ENCODE data around the gene ASXL1. TPM values are rescaled to one million over a fixed set of nuclear protein-coding genes. Genes with fewer than 3 reads are reported as not detected.

ASXL1 gene
- total and polyA plus RNA-seq, 2 experiments from 2014 or later, result 10.4 to 29.0 TPM

DNA sequence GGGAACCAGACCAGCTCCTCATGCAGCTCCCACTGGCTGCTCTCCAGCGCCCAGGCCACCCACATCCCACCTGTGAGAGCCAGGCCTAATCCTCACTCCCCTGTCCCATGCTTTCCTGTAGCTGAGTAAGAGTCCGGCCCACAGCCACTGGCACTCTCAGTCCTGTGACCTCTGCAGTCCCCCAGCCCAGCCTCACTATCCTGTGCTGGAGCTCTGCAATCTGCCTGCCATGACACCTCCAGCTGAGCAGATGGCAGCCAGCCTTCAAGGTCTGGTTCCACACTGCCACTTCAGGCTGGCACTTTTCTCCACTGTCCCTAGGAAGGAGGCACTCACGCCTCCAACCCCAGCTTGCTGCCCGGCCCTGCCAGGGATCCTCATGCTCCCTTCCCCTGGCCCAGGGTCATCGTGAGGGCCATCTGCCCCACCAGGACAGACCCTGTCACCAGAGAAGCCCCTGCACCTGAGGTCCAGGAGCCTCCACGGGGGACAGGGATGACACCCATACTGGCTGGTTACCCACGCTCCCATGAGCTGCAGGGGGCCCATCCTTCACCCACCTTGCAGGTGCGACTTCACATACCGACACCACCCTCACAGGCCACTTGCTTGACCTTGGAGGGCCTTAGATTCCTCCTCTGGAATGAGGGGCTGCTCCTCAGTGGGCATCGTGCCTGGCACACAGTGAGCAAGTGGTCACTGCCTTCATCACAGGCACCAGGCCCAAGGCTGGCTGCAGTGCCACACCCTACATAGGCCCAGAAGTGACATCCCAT, 100.1 kb downstream of the ASXL1 start (continued):
- TF ChIP-seq, protein P1, sequence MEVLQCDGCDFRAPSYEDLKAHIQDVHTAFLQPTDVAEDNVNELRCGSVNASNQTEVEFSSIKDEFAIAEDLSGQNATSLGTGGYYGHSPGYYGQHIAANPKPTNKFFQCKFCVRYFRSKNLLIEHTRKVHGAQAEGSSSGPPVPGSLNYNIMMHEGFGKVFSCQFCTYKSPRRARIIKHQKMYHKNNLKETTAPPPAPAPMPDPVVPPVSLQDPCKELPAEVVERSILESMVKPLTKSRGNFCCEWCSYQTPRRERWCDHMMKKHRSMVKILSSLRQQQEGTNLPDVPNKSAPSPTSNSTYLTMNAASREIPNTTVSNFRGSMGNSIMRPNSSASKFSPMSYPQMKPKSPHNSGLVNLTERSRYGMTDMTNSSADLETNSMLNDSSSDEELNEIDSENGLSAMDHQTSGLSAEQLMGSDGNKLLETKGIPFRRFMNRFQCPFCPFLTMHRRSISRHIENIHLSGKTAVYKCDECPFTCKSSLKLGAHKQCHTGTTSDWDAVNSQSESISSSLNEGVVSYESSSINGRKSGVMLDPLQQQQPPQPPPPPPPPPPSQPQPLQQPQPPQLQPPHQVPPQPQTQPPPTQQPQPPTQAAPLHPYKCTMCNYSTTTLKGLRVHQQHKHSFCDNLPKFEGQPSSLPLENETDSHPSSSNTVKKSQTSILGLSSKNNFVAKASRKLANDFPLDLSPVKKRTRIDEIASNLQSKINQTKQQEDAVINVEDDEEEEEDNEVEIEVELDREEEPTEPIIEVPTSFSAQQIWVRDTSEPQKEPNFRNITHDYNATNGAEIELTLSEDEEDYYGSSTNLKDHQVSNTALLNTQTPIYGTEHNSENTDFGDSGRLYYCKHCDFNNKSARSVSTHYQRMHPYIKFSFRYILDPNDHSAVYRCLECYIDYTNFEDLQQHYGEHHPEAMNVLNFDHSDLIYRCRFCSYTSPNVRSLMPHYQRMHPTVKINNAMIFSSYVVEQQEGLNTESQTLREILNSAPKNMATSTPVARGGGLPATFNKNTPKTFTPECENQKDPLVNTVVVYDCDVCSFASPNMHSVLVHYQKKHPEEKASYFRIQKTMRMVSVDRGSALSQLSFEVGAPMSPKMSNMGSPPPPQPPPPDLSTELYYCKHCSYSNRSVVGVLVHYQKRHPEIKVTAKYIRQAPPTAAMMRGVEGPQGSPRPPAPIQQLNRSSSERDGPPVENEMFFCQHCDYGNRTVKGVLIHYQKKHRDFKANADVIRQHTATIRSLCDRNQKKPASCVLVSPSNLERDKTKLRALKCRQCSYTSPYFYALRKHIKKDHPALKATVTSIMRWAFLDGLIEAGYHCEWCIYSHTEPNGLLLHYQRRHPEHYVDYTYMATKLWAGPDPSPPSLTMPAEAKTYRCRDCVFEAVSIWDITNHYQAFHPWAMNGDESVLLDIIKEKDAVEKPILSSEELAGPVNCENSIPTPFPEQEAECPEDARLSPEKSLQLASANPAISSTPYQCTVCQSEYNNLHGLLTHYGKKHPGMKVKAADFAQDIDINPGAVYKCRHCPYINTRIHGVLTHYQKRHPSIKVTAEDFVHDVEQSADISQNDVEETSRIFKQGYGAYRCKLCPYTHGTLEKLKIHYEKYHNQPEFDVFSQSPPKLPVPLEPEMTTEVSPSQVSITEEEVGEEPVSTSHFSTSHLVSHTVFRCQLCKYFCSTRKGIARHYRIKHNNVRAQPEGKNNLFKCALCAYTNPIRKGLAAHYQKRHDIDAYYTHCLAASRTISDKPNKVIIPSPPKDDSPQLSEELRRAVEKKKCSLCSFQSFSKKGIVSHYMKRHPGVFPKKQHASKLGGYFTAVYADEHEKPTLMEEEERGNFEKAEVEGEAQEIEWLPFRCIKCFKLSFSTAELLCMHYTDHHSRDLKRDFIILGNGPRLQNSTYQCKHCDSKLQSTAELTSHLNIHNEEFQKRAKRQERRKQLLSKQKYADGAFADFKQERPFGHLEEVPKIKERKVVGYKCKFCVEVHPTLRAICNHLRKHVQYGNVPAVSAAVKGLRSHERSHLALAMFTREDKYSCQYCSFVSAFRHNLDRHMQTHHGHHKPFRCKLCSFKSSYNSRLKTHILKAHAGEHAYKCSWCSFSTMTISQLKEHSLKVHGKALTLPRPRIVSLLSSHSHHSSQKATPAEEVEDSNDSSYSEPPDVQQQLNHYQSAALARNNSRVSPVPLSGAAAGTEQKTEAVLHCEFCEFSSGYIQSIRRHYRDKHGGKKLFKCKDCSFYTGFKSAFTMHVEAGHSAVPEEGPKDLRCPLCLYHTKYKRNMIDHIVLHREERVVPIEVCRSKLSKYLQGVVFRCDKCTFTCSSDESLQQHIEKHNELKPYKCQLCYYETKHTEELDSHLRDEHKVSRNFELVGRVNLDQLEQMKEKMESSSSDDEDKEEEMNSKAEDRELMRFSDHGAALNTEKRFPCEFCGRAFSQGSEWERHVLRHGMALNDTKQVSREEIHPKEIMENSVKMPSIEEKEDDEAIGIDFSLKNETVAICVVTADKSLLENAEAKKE (CRISPR knock-in tag; IDR thresholded peaks at IDR 0.05), result no peak
- TF ChIP-seq EZH2 (IDR thresholded peaks at IDR 0.05; ENCODE audit: low read depth, unreplicated experiment) (no peak), EZH2phosphoT487 (IDR thresholded peaks at IDR 0.05; ENCODE audit: unreplicated experiment) (no peak), NANOG (IDR thresholded peaks at IDR 0.05; ENCODE audit: borderline replicate concordance) (no peak)
- TF ChIP-seq, protein P2, sequence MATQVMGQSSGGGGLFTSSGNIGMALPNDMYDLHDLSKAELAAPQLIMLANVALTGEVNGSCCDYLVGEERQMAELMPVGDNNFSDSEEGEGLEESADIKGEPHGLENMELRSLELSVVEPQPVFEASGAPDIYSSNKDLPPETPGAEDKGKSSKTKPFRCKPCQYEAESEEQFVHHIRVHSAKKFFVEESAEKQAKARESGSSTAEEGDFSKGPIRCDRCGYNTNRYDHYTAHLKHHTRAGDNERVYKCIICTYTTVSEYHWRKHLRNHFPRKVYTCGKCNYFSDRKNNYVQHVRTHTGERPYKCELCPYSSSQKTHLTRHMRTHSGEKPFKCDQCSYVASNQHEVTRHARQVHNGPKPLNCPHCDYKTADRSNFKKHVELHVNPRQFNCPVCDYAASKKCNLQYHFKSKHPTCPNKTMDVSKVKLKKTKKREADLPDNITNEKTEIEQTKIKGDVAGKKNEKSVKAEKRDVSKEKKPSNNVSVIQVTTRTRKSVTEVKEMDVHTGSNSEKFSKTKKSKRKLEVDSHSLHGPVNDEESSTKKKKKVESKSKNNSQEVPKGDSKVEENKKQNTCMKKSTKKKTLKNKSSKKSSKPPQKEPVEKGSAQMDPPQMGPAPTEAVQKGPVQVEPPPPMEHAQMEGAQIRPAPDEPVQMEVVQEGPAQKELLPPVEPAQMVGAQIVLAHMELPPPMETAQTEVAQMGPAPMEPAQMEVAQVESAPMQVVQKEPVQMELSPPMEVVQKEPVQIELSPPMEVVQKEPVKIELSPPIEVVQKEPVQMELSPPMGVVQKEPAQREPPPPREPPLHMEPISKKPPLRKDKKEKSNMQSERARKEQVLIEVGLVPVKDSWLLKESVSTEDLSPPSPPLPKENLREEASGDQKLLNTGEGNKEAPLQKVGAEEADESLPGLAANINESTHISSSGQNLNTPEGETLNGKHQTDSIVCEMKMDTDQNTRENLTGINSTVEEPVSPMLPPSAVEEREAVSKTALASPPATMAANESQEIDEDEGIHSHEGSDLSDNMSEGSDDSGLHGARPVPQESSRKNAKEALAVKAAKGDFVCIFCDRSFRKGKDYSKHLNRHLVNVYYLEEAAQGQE (IDR thresholded peaks at IDR 0.05; ENCODE audit: unreplicated experiment), result no peak

Data from GM23338 (cell line).